Sigmoid colon (tissue), 4 donors: ENCODE measurements around the gene ROS1.

Experiments
- POLR2A ChIP-seq, 2 donors: fragments of 450-650 bp; IDR thresholded peaks; one replicate each; pipeline ENCODE4 v1.6.1; 2016; ENCODE audit warnings: antibody characterized with exemption in 2 of 2, mild to moderate bottlenecking in 2 of 2, moderate library complexity in 2 of 2
- POLR2AphosphoS5 ChIP-seq, 4 donors: sonication (generic); formaldehyde crosslinking; IDR thresholded peaks; one replicate each; pipeline ENCODE4 v1.6.1; 2017; ENCODE audit warnings: antibody characterized with exemption in 4 of 4
- TF ChIP-seq, protein P1 (sequence below), 4 experiments: fragments of 450-650 bp in 3 of 4; fragments of 200-600 bp in 1 of 4; IDR thresholded peaks; one replicate each; pipeline ENCODE4 v1.5.1; 2016 to 2019; ENCODE audit warnings: antibody characterized with exemption in 4 of 4, mild to moderate bottlenecking in 3 of 4, moderate library complexity in 2 of 4

- TF ChIP-seq, protein P1, sequence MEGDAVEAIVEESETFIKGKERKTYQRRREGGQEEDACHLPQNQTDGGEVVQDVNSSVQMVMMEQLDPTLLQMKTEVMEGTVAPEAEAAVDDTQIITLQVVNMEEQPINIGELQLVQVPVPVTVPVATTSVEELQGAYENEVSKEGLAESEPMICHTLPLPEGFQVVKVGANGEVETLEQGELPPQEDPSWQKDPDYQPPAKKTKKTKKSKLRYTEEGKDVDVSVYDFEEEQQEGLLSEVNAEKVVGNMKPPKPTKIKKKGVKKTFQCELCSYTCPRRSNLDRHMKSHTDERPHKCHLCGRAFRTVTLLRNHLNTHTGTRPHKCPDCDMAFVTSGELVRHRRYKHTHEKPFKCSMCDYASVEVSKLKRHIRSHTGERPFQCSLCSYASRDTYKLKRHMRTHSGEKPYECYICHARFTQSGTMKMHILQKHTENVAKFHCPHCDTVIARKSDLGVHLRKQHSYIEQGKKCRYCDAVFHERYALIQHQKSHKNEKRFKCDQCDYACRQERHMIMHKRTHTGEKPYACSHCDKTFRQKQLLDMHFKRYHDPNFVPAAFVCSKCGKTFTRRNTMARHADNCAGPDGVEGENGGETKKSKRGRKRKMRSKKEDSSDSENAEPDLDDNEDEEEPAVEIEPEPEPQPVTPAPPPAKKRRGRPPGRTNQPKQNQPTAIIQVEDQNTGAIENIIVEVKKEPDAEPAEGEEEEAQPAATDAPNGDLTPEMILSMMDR (IDR thresholded peaks at IDR 0.05): no peak
- TF ChIP-seq POLR2AphosphoS5 (IDR thresholded peaks at IDR 0.05): no peak
- no peak for TF ChIP-seq POLR2A (IDR thresholded peaks at IDR 0.05)
Observed at GRCh38 chr6:117381749-117382148, 44.0 kb downstream of the ROS1 start.
